Endothelial cell of umbilical vein (primary cell): ENCODE results near the gene ARSB.

Source experiments
- CTCF ChIP-seq, 2 donors: IDR thresholded peaks; 1 replicate in 1 of 2; 2 replicates in 1 of 2; pipeline ENCODE4 v1.5.1; 2011; ENCODE audit warnings: low read length in 2 of 2, mild to moderate bottlenecking in 2 of 2, moderate library complexity in 2 of 2, control low read depth in 1 of 2, inconsistent platforms in 1 of 2, low read depth in 1 of 2; ENCODE audit not compliant: insufficient read depth in 1 of 2; ENCODE audit errors: extremely low read depth in 1 of 2
- POLR2A ChIP-seq: IDR thresholded peaks from 2 replicates; pipeline ENCODE4 v1.6.1; 2012; ENCODE audit warnings: low read depth, mild to moderate bottlenecking, control low read depth, low read length

GRCh38 chr5:78801413-78801812 is 183.7 kb downstream of the ARSB start:
- no peak for TF ChIP-seq POLR2A
- no peak for TF ChIP-seq CTCF (IDR thresholded peaks at IDR 0.05; ENCODE audit: extremely low read depth in 1 of 2, insufficient read depth in 1 of 2, low read depth in 1 of 2, low read length in 2 of 2)
